Esophagus muscularis mucosa (tissue), 4 donors: ENCODE data around the gene EIF3F. TPM values are rescaled to one million over a fixed set of nuclear protein-coding genes. Genes with fewer than 3 reads are reported as not detected.
A peak's percentile ranks its signal among the peaks of the same experiment; 100 is the strongest.

ENCODE experiments used
- DNase-seq: peaks from one replicate; pipeline ENCODE4 v3.0.0-alpha.2; 2017; ENCODE audit errors: extremely low spot score
- H3K27ac ChIP-seq, 4 donors: fragments of 200-600 bp; sonication (generic); replicated peaks in 1 of 4; 1 replicate in 3 of 4; 2 replicates in 1 of 4; pipeline ENCODE4 v1.5.1; 2016 to 2019; ENCODE audit warnings: mild to moderate bottlenecking in 1 of 4
- H3K27me3 ChIP-seq, 4 donors: fragments of 200-600 bp; sonication (generic); one replicate each; pipeline versions ENCODE4 v1.5.1 to v1.6.0; 2016 to 2019
- H3K36me3 ChIP-seq, 4 donors: fragments of 200-600 bp; sonication (generic); one replicate each; pipeline ENCODE4 v1.5.1; 2016 to 2019
- H3K4me1 ChIP-seq, 4 donors: fragments of 200-600 bp; sonication (generic); one replicate each; pipeline ENCODE4 v1.5.1; 2016 to 2019
- H3K4me3 ChIP-seq, 4 donors: fragments of 200-600 bp; sonication (generic); 1 replicate in 2 of 4; 2 replicates in 2 of 4; pipeline ENCODE4 v1.5.1; 2016 to 2019; ENCODE audit warnings: mild to moderate bottlenecking in 4 of 4, moderate library complexity in 1 of 4
- H3K9me3 ChIP-seq, 4 donors: fragments of 200-600 bp; sonication (generic); 1 replicate in 3 of 4; 2 replicates in 1 of 4; pipeline ENCODE4 v1.5.1; 2016 to 2019
- EP300 ChIP-seq: sonication (generic); formaldehyde crosslinking; IDR thresholded peaks from one replicate; pipeline ENCODE4 v1.6.1; 2017; ENCODE audit warnings: antibody characterized with exemption
- POLR2A ChIP-seq: fragments of 450-650 bp; IDR thresholded peaks from one replicate; pipeline ENCODE4 v1.6.1; 2017; ENCODE audit warnings: antibody characterized with exemption, moderate library complexity, mild to moderate bottlenecking, low read depth
- POLR2AphosphoS5 ChIP-seq, 2 donors: sonication (generic); formaldehyde crosslinking; IDR thresholded peaks; one replicate each; pipeline ENCODE4 v1.6.1; 2017; ENCODE audit warnings: antibody characterized with exemption in 2 of 2
- WGBS: methylation state at CpG from one replicate; pipeline ENCODE4 v1.1.5; 2018; 5-methylcytosine and 5-hydroxymethylcytosine counted together
- intact Hi-C: fragments of 100-400 bp; cut with DNase I; formaldehyde crosslinking; loops from one replicate; pipeline ENCODE4 v1.15.1; 2023
- total RNA-seq, 4 donors: library from RNA; depleted of rRNA; stranded (reverse); fragments of >200 nt; gene quantifications; one replicate each; pipeline versions ENCODE4 v1.1.0 to v1.2.1, GENCODE V29; 2016
- TF ChIP-seq, protein P1 (sequence below), 3 experiments: fragments of 200-600 bp in 2 of 3; fragments of 450-650 bp in 1 of 3; sonication (generic) in 2 of 3; IDR thresholded peaks; one replicate each; pipeline ENCODE4 v1.5.1; 2017 to 2019; ENCODE audit warnings: antibody characterized with exemption in 3 of 3, mild to moderate bottlenecking in 2 of 3, moderate library complexity in 1 of 3

The EIF3F gene
- total RNA-seq, 4 donors from 2014 or later: 181 to 447 (median 313) TPM

DNA sequence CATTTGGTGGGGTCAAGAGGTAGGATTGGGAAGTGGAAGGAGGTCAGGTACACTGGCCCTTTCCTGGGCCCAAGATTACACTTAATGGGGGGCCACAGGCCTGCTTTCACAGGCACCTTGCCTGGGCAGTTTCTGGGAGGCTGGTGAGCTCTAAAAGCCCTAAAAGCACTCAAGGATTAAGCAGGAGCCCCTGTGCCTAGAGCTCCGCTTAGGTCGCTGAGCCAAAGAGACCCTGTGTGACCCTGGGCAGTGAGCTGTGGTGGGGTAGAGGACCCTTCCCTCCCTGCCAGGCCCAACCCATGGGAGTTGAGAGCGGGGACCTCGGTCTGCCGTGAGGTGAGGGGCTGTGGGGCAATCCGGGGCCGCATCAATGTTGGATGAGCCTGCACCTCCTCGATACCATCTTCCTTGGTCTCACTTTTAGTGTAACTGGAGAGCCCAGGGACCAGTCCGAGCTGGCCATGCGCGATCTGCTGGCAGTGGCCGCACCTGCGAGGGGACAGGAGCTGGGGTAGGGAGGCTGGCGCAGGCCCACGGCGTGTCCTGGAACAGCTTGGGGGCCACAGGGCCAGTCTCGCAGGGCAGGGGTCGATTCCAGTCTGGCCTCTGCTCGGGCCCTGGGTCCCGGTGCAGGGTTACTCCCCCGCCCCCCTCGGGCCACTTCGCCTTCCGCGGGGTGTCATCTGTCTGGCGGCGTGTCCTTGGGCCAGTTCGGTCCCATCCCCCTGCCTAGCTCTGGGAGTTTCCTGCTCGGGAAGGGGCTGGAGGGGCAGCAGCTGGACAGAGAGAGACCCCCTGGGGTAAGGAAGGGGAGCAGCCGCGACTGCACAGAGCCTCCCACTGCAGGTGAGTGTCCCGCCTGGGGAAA, 44.3 kb downstream of the EIF3F start:
- no peak for TF ChIP-seq EP300
- TF ChIP-seq POLR2A: no peak
- no peak for TF ChIP-seq POLR2AphosphoS5 (IDR thresholded peaks at IDR 0.05)

DNA sequence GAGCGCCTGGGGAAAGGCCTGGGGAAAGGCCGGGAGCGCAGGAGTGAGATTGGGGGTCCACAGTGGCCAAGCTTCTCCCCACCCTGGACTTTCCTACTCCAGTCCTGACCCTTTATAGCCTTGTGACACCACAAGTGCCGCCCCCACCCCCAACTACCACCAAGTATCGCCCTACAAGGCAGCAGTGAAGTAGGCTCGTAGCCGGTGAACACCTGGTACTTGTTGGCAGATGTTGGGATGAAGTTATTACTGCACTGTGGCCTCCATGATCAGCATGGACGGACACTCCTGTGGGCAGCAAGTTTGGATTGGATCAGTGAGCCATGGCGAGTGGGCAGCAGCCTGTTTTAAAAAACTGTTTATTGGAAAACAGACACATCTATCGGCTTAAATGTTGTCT, 45.0 kb downstream of the EIF3F start:
- H3K9me3 ChIP-seq: no peaks in the 10 kb centered on the region
- no peaks in the 10 kb centered on the region for H3K36me3 ChIP-seq
- no peak for DNase-seq
- WGBS: 86% methylated on average over 9 of the region's 10 CpGs
- peaks cover 0 to 13% (median 0%) of the 10 kb centered on the region in 4 donors for H3K27me3 ChIP-seq
- H3K4me3 ChIP-seq: no peak overlapping the region
- TF ChIP-seq EP300: no peak
- TF ChIP-seq, protein P1, sequence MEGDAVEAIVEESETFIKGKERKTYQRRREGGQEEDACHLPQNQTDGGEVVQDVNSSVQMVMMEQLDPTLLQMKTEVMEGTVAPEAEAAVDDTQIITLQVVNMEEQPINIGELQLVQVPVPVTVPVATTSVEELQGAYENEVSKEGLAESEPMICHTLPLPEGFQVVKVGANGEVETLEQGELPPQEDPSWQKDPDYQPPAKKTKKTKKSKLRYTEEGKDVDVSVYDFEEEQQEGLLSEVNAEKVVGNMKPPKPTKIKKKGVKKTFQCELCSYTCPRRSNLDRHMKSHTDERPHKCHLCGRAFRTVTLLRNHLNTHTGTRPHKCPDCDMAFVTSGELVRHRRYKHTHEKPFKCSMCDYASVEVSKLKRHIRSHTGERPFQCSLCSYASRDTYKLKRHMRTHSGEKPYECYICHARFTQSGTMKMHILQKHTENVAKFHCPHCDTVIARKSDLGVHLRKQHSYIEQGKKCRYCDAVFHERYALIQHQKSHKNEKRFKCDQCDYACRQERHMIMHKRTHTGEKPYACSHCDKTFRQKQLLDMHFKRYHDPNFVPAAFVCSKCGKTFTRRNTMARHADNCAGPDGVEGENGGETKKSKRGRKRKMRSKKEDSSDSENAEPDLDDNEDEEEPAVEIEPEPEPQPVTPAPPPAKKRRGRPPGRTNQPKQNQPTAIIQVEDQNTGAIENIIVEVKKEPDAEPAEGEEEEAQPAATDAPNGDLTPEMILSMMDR (IDR thresholded peaks at IDR 0.05): no peak
- no peak for TF ChIP-seq POLR2A
- TF ChIP-seq POLR2AphosphoS5 (IDR thresholded peaks at IDR 0.05): no peak
- H3K4me1 ChIP-seq: peaks cover 9 to 43% (median 13%) of the 10 kb centered on the region in 4 donors
- no peak overlapping the region for H3K27ac ChIP-seq
- intact Hi-C loops: loop anchor here (5.0 kb wide), 2 partner anchors 35 to 60 kb away; no protein-coding TSS in a partner anchor

More for the DNA sequence above, 44.3 kb downstream of the EIF3F start:
- H3K4me3 ChIP-seq: no peak overlapping the region
- intact Hi-C loops: loop anchor here (5.0 kb wide), 2 partner anchors 36 to 61 kb away; no protein-coding TSS in a partner anchor
- 81% methylated on average over 29 of the region's 32 CpGs for whole genome bisulfite sequencing
- H3K4me1 ChIP-seq: peaks cover 9 to 43% (median 13%) of the 10 kb centered on the region in 4 donors
- H3K27me3 ChIP-seq: peaks cover 0 to 13% (median 0%) of the 10 kb centered on the region in 4 donors
- no peaks in the 10 kb centered on the region for H3K36me3 ChIP-seq
- peak; percentile 75 for DNase-seq
- H3K27ac ChIP-seq: no peak overlapping the region
- H3K9me3 ChIP-seq: no peaks in the 10 kb centered on the region

DNA sequence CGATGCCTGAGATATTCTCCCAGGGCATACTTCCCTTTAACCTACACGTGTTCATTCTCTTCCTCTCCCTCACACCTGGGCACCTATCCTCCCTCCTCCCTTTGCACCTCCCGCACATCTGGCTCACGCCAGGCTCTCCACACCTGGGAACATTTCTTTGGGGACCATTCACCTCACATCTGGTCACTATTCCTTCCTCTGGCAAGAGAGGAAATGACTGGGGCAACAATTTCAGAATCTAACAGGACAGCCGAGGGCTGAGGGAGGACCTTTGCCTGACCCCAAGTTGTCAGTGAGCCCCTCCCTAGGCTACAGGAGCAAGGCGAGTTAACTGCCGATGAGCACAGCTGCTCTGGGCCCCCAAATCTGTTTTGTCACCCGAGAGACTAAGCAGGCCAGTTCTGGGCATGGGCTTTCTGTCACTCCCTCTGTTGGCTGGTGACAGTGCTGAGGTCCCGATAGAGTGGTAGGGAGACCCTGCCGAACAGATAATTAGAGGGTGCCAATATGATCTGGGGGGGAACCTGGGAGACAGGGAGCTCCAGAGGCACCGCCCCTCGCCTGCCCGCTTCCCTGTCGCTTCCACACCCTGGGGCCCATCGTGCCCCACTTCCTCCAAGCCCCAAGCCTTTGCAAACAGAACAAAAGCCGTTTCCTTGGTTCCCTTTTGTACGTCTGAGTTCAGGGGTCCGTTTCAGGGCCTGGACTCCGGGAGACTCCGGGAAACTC, 45.6 kb downstream of the EIF3F start:
- TF ChIP-seq, protein P1 (IDR thresholded peaks at IDR 0.05): no peak
- TF ChIP-seq POLR2AphosphoS5 (IDR thresholded peaks at IDR 0.05): no peak
- TF ChIP-seq EP300: no peak
- Histone ChIP-seq H3K27me3 (peaks cover 0 to 13% (median 0%) of the 10 kb centered on the region in 4 donors), H3K27ac (no peak overlapping the region), H3K9me3 (no peaks in the 10 kb centered on the region), H3K4me3 (peak overlapping the region in 1 of 4 donors; percentile 3), H3K4me1 (peaks cover 9 to 43% (median 13%) of the 10 kb centered on the region in 4 donors), H3K36me3 (no peaks in the 10 kb centered on the region)
- intact Hi-C loops: loop anchor here (5.0 kb wide), 2 partner anchors 35 to 60 kb away; no protein-coding TSS in a partner anchor
- 67% methylated on average over 8 of the region's 20 CpGs for WGBS
- no peak for DNase-seq

DNA sequence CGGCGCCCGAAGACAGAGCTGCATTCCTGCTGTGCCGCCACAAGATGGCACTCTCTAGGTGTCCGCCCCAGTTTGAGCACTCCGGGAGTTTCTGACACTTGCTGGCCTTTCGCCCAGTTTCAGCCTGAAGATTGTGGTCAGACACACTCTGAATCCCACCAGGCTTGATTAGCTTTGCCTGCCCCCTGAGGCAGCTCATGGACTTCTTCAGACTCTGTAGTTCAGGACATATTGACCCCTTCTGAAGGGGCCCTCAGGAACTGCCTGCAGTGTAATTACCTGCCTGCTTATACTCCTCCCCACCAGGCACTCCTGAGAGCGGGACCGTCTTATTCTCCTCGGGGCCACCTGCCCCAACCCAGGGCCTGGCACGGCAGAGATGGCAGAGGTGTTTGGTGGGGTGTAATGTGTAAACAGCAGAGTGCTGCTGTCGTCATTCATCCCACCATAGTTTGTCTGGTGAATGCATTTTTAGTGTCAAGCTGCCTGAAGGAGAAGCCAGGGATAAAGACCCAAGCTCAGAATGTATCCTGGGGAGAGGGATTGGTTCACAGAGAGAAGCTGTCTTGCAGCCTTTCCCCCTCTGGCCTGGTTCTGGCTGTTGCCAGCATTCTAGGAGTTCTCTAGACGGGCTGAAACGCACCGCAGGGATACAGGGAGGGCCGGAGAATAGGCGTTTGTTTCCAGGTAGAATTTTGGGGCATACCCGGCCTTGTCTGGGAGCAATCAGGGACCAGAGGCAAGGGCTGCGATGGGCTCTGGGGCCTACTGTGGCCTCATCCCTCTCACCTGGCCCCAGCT, 46.4 kb downstream of the EIF3F start:
- H3K4me1 ChIP-seq: peaks cover 9 to 43% (median 13%) of the 10 kb centered on the region in 4 donors
- WGBS: 76% methylated on average over 12 of the region's 19 CpGs
- H3K4me3 ChIP-seq: no peak overlapping the region
- H3K36me3 ChIP-seq: no peaks in the 10 kb centered on the region
- H3K27me3 ChIP-seq: peaks cover 0 to 13% (median 0%) of the 10 kb centered on the region in 4 donors
- no peak overlapping the region for H3K27ac ChIP-seq
- DNase-seq: no peak
- no peaks in the 10 kb centered on the region for H3K9me3 ChIP-seq
- intact Hi-C loops: loop anchor here (5.0 kb wide), 2 partner anchors 34 to 59 kb away; no protein-coding TSS in a partner anchor
- TF ChIP-seq POLR2A (no peak), EP300 (no peak), POLR2AphosphoS5 (IDR thresholded peaks at IDR 0.05) (peak in 1 of 2 donors; percentile 46)
- TF ChIP-seq, protein P1 (IDR thresholded peaks at IDR 0.05): peak; percentile 82 to 95 (median 93)
